22Rv1 (cell line): ENCODE data around the gene NOTCH1.

Experiments
- ZFX ChIP-seq: fragments of 450-650 bp; IDR thresholded peaks from 2 replicates; pipeline ENCODE4 v1.6.1; 2017; ENCODE audit warnings: antibody characterized with exemption, borderline replicate concordance
- TF ChIP-seq, protein P1 (sequence below): fragments of 450-650 bp; IDR thresholded peaks from 2 replicates; pipeline ENCODE4 v1.5.1; 2017; ENCODE audit warnings: mild to moderate bottlenecking

DNA sequence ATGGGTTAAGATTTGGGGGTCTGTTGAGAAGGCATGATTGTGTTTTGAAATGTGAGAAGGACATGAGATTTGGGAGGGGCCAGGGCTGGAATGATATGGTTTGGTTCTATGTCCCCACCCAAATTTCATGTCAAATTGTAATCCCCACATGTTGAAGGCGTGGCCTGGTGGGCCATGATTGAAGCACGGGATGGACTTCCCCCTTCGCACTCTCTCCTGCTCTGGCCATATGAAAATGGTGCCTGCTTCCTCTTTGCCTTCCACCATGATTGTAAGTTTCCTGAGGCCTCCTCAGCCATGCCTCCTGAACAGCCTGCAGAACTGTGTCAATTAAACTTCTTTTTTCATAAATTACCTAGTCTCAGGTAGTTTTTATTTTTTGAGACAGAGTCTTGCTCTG is 14.7 kb upstream of the NOTCH1 start:
- TF ChIP-seq, protein P1, sequence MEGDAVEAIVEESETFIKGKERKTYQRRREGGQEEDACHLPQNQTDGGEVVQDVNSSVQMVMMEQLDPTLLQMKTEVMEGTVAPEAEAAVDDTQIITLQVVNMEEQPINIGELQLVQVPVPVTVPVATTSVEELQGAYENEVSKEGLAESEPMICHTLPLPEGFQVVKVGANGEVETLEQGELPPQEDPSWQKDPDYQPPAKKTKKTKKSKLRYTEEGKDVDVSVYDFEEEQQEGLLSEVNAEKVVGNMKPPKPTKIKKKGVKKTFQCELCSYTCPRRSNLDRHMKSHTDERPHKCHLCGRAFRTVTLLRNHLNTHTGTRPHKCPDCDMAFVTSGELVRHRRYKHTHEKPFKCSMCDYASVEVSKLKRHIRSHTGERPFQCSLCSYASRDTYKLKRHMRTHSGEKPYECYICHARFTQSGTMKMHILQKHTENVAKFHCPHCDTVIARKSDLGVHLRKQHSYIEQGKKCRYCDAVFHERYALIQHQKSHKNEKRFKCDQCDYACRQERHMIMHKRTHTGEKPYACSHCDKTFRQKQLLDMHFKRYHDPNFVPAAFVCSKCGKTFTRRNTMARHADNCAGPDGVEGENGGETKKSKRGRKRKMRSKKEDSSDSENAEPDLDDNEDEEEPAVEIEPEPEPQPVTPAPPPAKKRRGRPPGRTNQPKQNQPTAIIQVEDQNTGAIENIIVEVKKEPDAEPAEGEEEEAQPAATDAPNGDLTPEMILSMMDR: no peak
- no peak for TF ChIP-seq ZFX
